Endothelial cell of umbilical vein (primary cell): ENCODE results near the gene PERCC1.

Experiments
- JUN ChIP-seq: IDR thresholded peaks from 2 replicates; pipeline ENCODE4 v1.6.1; 2011; ENCODE audit warnings: borderline replicate concordance, low read depth; ENCODE audit not compliant: insufficient read length, insufficient read depth
- POLR2A ChIP-seq: IDR thresholded peaks from 2 replicates; pipeline ENCODE4 v1.6.1; 2012; ENCODE audit warnings: low read depth, mild to moderate bottlenecking, control low read depth, low read length
- TF ChIP-seq, protein P1 (sequence below), 2 donors: IDR thresholded peaks; 1 replicate in 1 of 2; 2 replicates in 1 of 2; pipeline ENCODE4 v1.5.1; 2011; ENCODE audit warnings: low read length in 2 of 2, mild to moderate bottlenecking in 2 of 2, moderate library complexity in 2 of 2, control low read depth in 1 of 2, inconsistent platforms in 1 of 2, low read depth in 1 of 2; ENCODE audit not compliant: insufficient read depth in 1 of 2; ENCODE audit errors: extremely low read depth in 1 of 2
- TF ChIP-seq, protein P2 (sequence below): IDR thresholded peaks from 2 replicates; pipeline ENCODE4 v1.6.1; 2011; ENCODE audit not compliant: insufficient read depth, insufficient read length

DNA sequence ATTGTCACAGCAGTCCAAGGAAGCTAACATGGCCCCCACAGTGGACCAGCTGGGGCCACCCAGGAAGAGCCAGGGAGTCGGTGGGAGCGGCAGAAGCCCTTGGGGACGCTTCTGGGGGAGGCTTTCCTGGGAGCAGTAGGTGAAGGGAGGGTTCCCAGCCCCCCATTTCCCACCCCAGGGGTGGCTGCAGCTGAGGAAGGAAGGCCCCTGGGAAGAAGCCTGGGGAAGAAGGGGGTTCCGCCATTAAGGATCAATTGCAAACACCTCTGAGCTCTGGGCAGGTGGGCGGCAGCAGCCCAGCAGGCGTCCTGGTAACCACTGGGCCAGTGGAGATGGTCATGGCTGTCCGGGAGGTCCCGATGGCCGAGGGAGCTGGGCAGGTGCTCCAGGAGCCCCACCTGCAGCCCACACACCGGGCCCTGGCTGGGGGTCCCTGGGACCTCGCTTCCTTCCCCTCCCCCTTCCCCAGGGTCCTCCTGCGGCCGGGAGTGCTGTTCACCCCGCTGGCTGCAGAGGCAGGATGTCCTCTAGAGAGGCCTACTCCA, 592 bp upstream of the PERCC1 start:
- TF ChIP-seq, protein P1, sequence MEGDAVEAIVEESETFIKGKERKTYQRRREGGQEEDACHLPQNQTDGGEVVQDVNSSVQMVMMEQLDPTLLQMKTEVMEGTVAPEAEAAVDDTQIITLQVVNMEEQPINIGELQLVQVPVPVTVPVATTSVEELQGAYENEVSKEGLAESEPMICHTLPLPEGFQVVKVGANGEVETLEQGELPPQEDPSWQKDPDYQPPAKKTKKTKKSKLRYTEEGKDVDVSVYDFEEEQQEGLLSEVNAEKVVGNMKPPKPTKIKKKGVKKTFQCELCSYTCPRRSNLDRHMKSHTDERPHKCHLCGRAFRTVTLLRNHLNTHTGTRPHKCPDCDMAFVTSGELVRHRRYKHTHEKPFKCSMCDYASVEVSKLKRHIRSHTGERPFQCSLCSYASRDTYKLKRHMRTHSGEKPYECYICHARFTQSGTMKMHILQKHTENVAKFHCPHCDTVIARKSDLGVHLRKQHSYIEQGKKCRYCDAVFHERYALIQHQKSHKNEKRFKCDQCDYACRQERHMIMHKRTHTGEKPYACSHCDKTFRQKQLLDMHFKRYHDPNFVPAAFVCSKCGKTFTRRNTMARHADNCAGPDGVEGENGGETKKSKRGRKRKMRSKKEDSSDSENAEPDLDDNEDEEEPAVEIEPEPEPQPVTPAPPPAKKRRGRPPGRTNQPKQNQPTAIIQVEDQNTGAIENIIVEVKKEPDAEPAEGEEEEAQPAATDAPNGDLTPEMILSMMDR (IDR thresholded peaks at IDR 0.05; ENCODE audit: extremely low read depth in 1 of 2, insufficient read depth in 1 of 2, low read depth in 1 of 2, low read length in 2 of 2), result no peak
- no peak for TF ChIP-seq JUN
- TF ChIP-seq POLR2A, result no peak
- TF ChIP-seq, protein P2, sequence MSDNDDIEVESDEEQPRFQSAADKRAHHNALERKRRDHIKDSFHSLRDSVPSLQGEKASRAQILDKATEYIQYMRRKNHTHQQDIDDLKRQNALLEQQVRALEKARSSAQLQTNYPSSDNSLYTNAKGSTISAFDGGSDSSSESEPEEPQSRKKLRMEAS, result no peak
